ENCODE data around the gene ATP13A2. TPM values are rescaled to one million over a fixed set of nuclear protein-coding genes. Genes with fewer than 3 reads are reported as not detected.
"Not testable (repeated sequence)": the region's sequence is repeated elsewhere in the genome, so short reads cannot be mapped to it uniquely, and the experiment has no call there.

Gene ATP13A2
- total and polyA plus RNA-seq, 8 donors, result 23.6 to 65.0 (median 35.4) TPM

DNA sequence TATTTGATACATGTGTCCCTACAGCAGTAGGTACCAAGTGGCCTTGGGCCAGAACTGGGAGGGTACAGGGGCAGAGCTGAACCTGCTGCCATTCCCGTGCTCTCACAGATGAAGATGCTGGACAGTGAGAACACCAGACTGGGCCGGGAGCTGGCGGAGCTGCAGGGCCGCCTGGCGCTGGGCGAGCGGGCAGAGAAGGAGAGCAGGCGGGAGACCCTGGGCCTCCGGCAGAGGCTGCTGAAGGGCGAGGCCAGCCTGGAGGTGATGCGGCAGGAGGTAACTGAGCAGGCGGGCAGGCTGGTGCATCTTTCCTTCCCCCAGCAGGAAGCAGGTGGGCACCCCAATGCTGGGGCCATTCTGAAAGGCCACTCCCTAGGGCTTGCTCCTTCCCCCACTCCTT is 53.3 kb downstream of the ATP13A2 start:
- peaks cover 0 to 15% of the 10 kb centered on the region in 2 donors for H3K36me3 ChIP-seq
- H3K9me3 ChIP-seq, result no peaks in the 10 kb centered on the region
- H3K4me3 ChIP-seq, result no peak overlapping the region
- DNase-seq, result no peak
- H3K4me1 ChIP-seq, result peaks cover 8 to 11% of the 10 kb centered on the region in 2 donors
- intact Hi-C loops (cut with DNase I), result no loop called here
- no peak for ATAC-seq
- TF ChIP-seq, protein P1, sequence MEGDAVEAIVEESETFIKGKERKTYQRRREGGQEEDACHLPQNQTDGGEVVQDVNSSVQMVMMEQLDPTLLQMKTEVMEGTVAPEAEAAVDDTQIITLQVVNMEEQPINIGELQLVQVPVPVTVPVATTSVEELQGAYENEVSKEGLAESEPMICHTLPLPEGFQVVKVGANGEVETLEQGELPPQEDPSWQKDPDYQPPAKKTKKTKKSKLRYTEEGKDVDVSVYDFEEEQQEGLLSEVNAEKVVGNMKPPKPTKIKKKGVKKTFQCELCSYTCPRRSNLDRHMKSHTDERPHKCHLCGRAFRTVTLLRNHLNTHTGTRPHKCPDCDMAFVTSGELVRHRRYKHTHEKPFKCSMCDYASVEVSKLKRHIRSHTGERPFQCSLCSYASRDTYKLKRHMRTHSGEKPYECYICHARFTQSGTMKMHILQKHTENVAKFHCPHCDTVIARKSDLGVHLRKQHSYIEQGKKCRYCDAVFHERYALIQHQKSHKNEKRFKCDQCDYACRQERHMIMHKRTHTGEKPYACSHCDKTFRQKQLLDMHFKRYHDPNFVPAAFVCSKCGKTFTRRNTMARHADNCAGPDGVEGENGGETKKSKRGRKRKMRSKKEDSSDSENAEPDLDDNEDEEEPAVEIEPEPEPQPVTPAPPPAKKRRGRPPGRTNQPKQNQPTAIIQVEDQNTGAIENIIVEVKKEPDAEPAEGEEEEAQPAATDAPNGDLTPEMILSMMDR (IDR thresholded peaks at IDR 0.05), result no peak
- H3K27me3 ChIP-seq, result no peaks in the 10 kb centered on the region
- H3K27ac ChIP-seq, result no peak overlapping the region

DNA sequence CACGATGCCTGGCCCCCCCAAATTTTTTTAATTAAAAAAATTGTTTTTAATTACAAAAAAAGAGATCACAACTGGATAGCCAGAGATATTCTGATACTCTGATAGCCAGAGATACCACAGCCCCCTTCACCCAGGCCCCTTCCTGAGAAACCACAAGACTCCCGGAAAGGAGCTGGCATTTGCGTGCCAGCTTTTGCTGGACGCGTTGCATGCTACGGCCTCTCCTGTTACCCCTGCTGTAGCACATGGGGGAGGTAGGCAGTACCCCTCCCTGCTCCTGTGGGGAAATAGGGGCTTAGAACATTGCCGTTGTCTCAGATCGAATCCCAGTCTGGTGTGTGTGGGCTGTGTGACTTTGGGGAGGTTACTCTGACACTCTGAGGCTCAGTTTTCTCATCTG is 54.0 kb downstream of the ATP13A2 start:
- H3K36me3 ChIP-seq, result peaks cover 0 to 15% of the 10 kb centered on the region in 2 donors
- H3K27me3 ChIP-seq, result no peaks in the 10 kb centered on the region
- H3K27ac ChIP-seq, result no peak overlapping the region
- no peak overlapping the region for H3K4me3 ChIP-seq
- DNase-seq (no peak), ATAC-seq (no peak)
- intact Hi-C loops (cut with DNase I), result no loop called here
- TF ChIP-seq, protein P1 (IDR thresholded peaks at IDR 0.05), result no peak
- H3K4me1 ChIP-seq, result peaks cover 8 to 11% of the 10 kb centered on the region in 2 donors
- no peaks in the 10 kb centered on the region for H3K9me3 ChIP-seq

DNA sequence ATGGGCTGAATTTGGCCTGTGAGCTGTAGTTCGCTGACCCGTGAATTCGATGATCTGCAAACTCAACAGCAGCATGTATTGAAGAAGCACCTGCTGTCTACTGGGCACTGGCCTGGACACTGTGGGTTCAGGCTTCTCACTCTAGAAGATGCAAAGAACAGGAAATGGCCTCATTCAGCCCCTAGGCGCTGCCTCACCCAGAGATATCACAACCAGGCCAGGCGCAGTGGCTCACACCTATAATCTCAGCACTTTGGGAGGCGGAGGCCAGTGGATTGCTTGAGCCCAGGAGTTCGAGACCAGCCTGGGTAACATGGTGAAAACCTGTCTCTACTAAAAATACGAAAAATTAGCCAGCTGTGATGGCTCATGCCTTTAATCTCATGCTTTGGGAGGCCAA is 55.0 kb downstream of the ATP13A2 start:
- H3K27ac ChIP-seq, result no peak overlapping the region
- H3K9me3 ChIP-seq, result no peaks in the 10 kb centered on the region
- no peak overlapping the region for H3K4me3 ChIP-seq
- intact Hi-C loops (cut with DNase I), result no loop called here
- DNase-seq, result no peak
- H3K36me3 ChIP-seq, result peaks cover 0 to 15% of the 10 kb centered on the region in 2 donors
- no peak for ATAC-seq
- TF ChIP-seq, protein P1 (IDR thresholded peaks at IDR 0.05), result no peak
- H3K27me3 ChIP-seq, result no peaks in the 10 kb centered on the region
- H3K4me1 ChIP-seq, result peaks cover 8 to 15% of the 10 kb centered on the region in 2 donors

DNA sequence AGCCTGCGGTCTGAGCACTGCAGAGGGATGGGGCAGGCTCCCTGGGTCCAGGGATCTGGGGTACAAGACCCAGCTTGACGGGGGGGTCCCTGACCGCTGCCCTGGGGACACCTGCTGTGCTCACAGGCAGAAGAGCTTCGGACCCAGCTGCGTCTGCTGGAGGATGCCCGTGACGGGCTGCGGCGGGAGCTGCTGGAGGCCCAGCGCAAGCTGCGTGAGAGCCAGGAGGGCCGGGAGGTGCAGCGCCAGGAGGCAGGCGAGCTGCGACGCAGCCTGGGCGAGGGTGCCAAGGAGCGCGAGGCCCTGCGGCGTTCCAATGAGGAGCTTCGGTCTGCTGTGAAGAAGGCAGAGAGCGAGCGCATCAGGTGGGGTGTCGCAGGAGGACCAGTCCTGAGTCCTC is 56.5 kb downstream of the ATP13A2 start:
- no peaks in the 10 kb centered on the region for H3K9me3 ChIP-seq
- peaks cover under 1 to 5% of the 10 kb centered on the region in 2 donors for H3K4me1 ChIP-seq
- no peak overlapping the region for H3K4me3 ChIP-seq
- H3K27ac ChIP-seq, result no peak overlapping the region
- ATAC-seq, result no peak
- H3K36me3 ChIP-seq, result peaks cover 0 to 15% of the 10 kb centered on the region in 2 donors
- DNase-seq, result no peak
- intact Hi-C loops (cut with DNase I), result no loop called here
- no peaks in the 10 kb centered on the region for H3K27me3 ChIP-seq
- TF ChIP-seq, protein P1 (IDR thresholded peaks at IDR 0.05), result no peak

DNA sequence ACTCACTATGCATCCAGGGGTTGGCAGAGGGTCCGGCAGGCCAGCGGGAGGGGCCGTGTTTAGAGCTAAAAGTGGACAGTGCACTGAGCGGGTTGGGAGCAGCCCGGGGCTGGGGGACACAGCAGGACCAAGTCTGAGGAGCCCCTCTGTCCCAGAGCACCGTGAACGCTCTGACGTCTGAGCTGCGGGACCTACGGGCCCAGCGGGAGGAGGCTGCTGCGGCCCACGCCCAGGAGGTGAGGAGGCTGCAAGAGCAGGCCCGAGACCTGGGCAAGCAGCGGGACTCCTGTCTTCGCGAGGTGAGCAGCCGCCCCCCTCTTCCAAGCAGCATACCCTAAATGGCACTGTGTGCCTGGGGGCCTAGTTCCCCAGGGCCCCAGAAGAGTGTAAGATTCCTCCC is 57.1 kb downstream of the ATP13A2 start:
- H3K9me3 ChIP-seq, result no peaks in the 10 kb centered on the region
- no peak for DNase-seq
- TF ChIP-seq, protein P1 (IDR thresholded peaks at IDR 0.05), result no peak
- H3K27me3 ChIP-seq, result no peaks in the 10 kb centered on the region
- H3K4me1 ChIP-seq, result peaks cover 0 to 5% of the 10 kb centered on the region in 2 donors
- ATAC-seq, result no peak
- intact Hi-C loops (cut with DNase I), result loop anchor here in 1 of 2 donors (5.0 kb wide), 1 partner anchor 93 kb away; no protein-coding TSS in a partner anchor
- H3K36me3 ChIP-seq, result peaks cover 0 to 15% of the 10 kb centered on the region in 2 donors
- H3K27ac ChIP-seq, result no peak overlapping the region
- no peak overlapping the region for H3K4me3 ChIP-seq

DNA sequence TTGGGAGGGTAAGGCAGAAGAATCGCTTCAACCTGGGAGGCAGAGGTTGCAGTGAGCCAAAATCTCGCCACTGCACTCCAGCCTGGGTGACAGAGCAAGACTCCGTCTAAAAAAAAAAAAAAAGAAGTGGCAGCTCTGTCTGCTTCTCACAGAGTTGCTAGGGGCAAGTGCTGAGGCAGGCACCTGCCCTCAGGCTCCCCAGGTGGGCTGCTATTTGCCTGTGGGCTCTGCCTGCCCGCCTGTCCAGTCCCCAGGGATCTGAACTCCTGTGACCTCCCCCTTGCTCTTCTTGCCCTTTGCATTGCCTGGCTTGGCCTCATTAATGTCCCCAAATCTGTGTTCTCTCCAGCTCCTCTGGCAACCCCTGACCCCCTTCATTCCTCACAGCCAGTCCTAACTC is 59.4 kb downstream of the ATP13A2 start:
- intact Hi-C loops (cut with DNase I), result loop anchor here in 1 of 2 donors (5.0 kb wide), 1 partner anchor 95 kb away; no protein-coding TSS in a partner anchor
- H3K9me3 ChIP-seq, result not testable (repeated sequence)

DNA sequence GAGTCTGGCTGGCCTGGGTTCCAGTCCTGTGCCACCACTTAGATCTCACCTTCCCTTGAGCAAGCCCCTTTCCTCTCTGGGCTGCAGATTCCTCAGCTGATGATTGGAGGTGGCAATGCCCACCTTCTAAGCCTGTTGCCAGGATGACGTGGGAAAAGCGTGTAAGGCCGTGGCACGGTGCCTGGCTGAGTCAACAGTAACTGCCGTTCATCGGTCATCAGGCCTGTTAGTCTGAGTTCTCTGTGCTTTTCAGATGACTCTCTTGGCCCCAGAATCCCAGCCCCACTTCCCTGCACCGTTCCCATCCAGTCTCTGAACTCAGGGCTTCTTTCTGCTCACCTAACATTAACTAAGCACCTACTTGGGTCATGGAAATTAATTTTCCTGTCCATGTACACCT is 62.7 kb downstream of the ATP13A2 start:
- ATAC-seq; intact Hi-C loops (cut with DNase I); H3K9me3 ChIP-seq; H3K27ac ChIP-seq; H3K4me1 ChIP-seq; DNase-seq; H3K27me3 ChIP-seq; H3K4me3 ChIP-seq: not testable (repeated sequence)
- H3K36me3 ChIP-seq, result peaks cover 0 to 31% of the 10 kb centered on the region in 2 donors

More for the DNA sequence above, 59.4 kb downstream of the ATP13A2 start:
- ATAC-seq, H3K4me3 ChIP-seq, DNase-seq, H3K27me3 ChIP-seq, H3K4me1 ChIP-seq, H3K27ac ChIP-seq: not testable (repeated sequence)
- H3K36me3 ChIP-seq, result peaks cover 0 to 21% of the 10 kb centered on the region in 2 donors

DNA sequence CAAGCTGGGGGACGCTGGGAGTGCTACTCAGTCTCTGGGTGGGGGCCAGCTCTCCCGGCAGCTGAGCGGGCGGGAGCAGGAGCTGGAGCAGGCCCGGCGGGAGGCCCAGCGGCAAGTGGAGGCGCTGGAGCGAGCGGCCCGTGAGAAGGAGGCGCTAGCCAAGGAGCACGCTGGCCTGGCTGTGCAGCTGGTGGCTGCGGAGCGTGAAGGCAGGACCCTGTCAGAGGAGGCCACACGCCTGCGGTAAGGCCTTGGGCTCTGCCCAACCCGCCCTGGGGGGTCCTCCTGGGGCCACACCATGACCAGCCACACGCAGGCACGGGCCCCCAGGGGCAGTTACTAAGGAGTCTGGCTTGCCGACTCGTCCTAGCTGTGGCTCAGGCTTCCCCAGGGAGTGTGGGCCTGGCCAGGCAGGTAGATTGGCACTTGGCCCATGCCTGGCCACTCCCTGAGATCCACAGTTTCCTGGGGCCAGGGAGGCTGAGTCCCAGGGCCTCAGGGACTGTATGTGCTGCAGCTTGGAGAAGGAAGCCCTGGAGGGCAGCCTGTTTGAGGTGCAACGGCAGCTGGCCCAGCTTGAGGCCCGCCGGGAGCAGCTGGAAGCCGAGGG is 63.3 kb downstream of the ATP13A2 start:
- H3K27me3 ChIP-seq; intact Hi-C loops (cut with DNase I); H3K4me3 ChIP-seq; H3K9me3 ChIP-seq; H3K27ac ChIP-seq; H3K4me1 ChIP-seq: not testable (repeated sequence)
- DNase-seq (peak in 1 of 4 donors; percentile 80), ATAC-seq (peak; percentile 52)
- peaks cover 0 to 38% of the 10 kb centered on the region in 2 donors for H3K36me3 ChIP-seq

Data from left lung (tissue), 10 donors.